GM23338 (cell line): ENCODE data around the gene AQP6. TPM values are rescaled to one million over a fixed set of nuclear protein-coding genes. Genes with fewer than 3 reads are reported as not detected.

ENCODE experiments used
- ATAC-seq: fragments of 200-7000 bp; cut with Tn5 transposase; 3 replicates; pipeline ENCODE4 v1.9.1; 2020
- DNase-seq: peaks from one replicate; pipeline ENCODE4 v3.0.0-alpha.2; 2015; ENCODE audit warnings: low spot score
- H2AFZ ChIP-seq: fragments of 200-600 bp; sonication (generic); 2 replicates; pipeline ENCODE4 v1.8.0; 2016; ENCODE audit warnings: antibody characterized with exemption, mild to moderate bottlenecking, moderate library complexity
- H3F3A ChIP-seq: fragments of 200-600 bp; sonication (generic); replicated peaks from 2 replicates; pipeline ENCODE4 v1.8.0; 2017; ENCODE audit warnings: antibody characterized with exemption, mixed run types, low read depth
- H3K27ac ChIP-seq: fragments of 200-600 bp; sonication (generic); 2 replicates; pipeline ENCODE4 v1.6.1; 2016; ENCODE audit warnings: low read depth
- H3K27me3 ChIP-seq: fragments of 200-600 bp; sonication (generic); 2 replicates; pipeline ENCODE4 v1.8.0; 2016; ENCODE audit warnings: mild to moderate bottlenecking, mixed run types, moderate library complexity; ENCODE audit not compliant: insufficient read depth
- H3K36me3 ChIP-seq: fragments of 200-600 bp; sonication (generic); 2 replicates; pipeline ENCODE4 v1.8.0; 2016; ENCODE audit warnings: mild to moderate bottlenecking; ENCODE audit not compliant: insufficient read depth
- H3K4me1 ChIP-seq: fragments of 200-600 bp; sonication (generic); 2 replicates; pipeline ENCODE4 v1.8.0; 2016; ENCODE audit warnings: mild to moderate bottlenecking, moderate library complexity; ENCODE audit not compliant: insufficient read depth
- H3K4me2 ChIP-seq: fragments of 200-600 bp; sonication (generic); 2 replicates; pipeline ENCODE4 v1.7.1; 2017; ENCODE audit warnings: mixed run types
- H3K4me3 ChIP-seq: fragments of 200-600 bp; sonication (generic); 2 replicates; pipeline ENCODE4 v1.6.1; 2016; ENCODE audit warnings: mixed run types
- H3K79me2 ChIP-seq: fragments of 200-600 bp; sonication (generic); replicated peaks from 2 replicates; pipeline ENCODE4 v1.8.0; 2017; ENCODE audit warnings: mild to moderate bottlenecking; ENCODE audit not compliant: insufficient read depth
- H3K9me2 ChIP-seq: fragments of 200-600 bp; sonication (generic); 2 replicates; pipeline ENCODE4 v1.8.0; 2017; ENCODE audit not compliant: insufficient read depth
- H4K20me1 ChIP-seq: fragments of 200-600 bp; sonication (generic); replicated peaks from 2 replicates; pipeline ENCODE4 v1.8.0; 2017; ENCODE audit warnings: mild to moderate bottlenecking; ENCODE audit not compliant: insufficient read depth
- H3K27ac Mint-ChIP-seq: 2 replicates; pipeline ENCODE4 v1.8.0; 2020; ENCODE audit warnings: inconsistent platforms, mild to moderate bottlenecking, moderate library complexity, mixed read lengths
- H3K27me3 Mint-ChIP-seq: 3 replicates; pipeline ENCODE4 v1.8.0; 2022; ENCODE audit warnings: low read depth, mild to moderate bottlenecking, moderate library complexity, mixed read lengths, inconsistent platforms; ENCODE audit not compliant: insufficient read depth, poor library complexity
- H3K36me3 Mint-ChIP-seq: 3 replicates; pipeline ENCODE4 v1.8.0; 2021; ENCODE audit warnings: low read depth, mild to moderate bottlenecking, inconsistent platforms, moderate library complexity, mixed read lengths
- H3K4me1 Mint-ChIP-seq: 3 replicates; pipeline ENCODE4 v1.8.0; 2020; ENCODE audit warnings: mild to moderate bottlenecking, inconsistent platforms, mixed read lengths
- H3K4me3 Mint-ChIP-seq: 3 replicates; pipeline ENCODE4 v1.8.0; 2021; ENCODE audit warnings: moderate library complexity, mild to moderate bottlenecking, inconsistent platforms, mixed read lengths
- H3K9me3 Mint-ChIP-seq: 3 replicates; pipeline ENCODE4 v1.8.0; 2020; ENCODE audit warnings: moderate library complexity, mild to moderate bottlenecking, inconsistent platforms, mixed read lengths
- CREB1 ChIP-seq: fragments of 250-450 bp; sonication (Bioruptor Pico); IDR thresholded peaks from 2 replicates; pipeline ENCODE4 v1.5.0; 2020; ENCODE audit warnings: low read depth, mild to moderate bottlenecking, moderate library complexity
- EZH2 ChIP-seq: fragments of 200-600 bp; sonication (generic); IDR thresholded peaks from one replicate; pipeline ENCODE4 v1.8.0; 2017; ENCODE audit warnings: antibody characterized with exemption, mild to moderate bottlenecking, low read depth; ENCODE audit not compliant: unreplicated experiment
- EZH2phosphoT487 ChIP-seq: fragments of 200-600 bp; sonication (generic); IDR thresholded peaks from one replicate; pipeline ENCODE4 v1.8.1; 2018; ENCODE audit warnings: antibody characterized with exemption; ENCODE audit not compliant: unreplicated experiment
- JUNB ChIP-seq: IDR thresholded peaks from one replicate; pipeline ENCODE4 v1.6.1; 2016; ENCODE audit warnings: antibody characterized with exemption; ENCODE audit not compliant: unreplicated experiment
- NANOG ChIP-seq: IDR thresholded peaks from 2 replicates; pipeline ENCODE4 v1.6.1; 2016; ENCODE audit warnings: antibody characterized with exemption, borderline replicate concordance
- POLR2AphosphoS5 ChIP-seq: IDR thresholded peaks from 2 replicates; pipeline ENCODE4 v1.6.1; 2016; ENCODE audit warnings: antibody characterized with exemption, low read depth
- STAT1 ChIP-seq: IDR thresholded peaks from one replicate; pipeline ENCODE4 v1.6.1; 2016; ENCODE audit warnings: antibody characterized with exemption; ENCODE audit not compliant: unreplicated experiment
- ZNF114 ChIP-seq: fragments of 250-450 bp; sonication (Bioruptor Pico); IDR thresholded peaks from 2 replicates; pipeline ENCODE4 v1.5.0; 2020; ENCODE audit warnings: mild to moderate bottlenecking, moderate library complexity
- ZNF331 ChIP-seq: fragments of 250-450 bp; sonication (Bioruptor Pico); IDR thresholded peaks from 2 replicates; pipeline ENCODE4 v1.5.0; 2020; ENCODE audit warnings: low read depth, mild to moderate bottlenecking, moderate library complexity
- polyA plus RNA-seq: library from polyadenylated mRNA; unstranded; fragments of >200 nt; fragmentation: Nextera tagmentation; extraction: Ambion mirVana; gene quantifications from 2 replicates; pipeline ENCODE4 v1.2.1, GENCODE V29; 2016
- total RNA-seq: library from RNA; depleted of rRNA; stranded (reverse); fragments of >200 nt; shearing (Covaris generic); gene quantifications from 2 replicates; pipeline ENCODE4 v1.2.3, GENCODE V29; 2014
- TF ChIP-seq, protein P1 (sequence below): IDR thresholded peaks from 2 replicates; pipeline ENCODE4 v1.6.1; 2016; ENCODE audit warnings: antibody characterized with exemption
- TF ChIP-seq, protein P2 (sequence below), 2 experiments: fragments of 200-600 bp in 1 of 2; sonication (generic) in 1 of 2; conservative IDR thresholded peaks; 2 replicates each; pipeline versions ENCODE4 v1.5.1 to v1.6.1; 2016 to 2017; ENCODE audit warnings: antibody characterized with exemption in 2 of 2, low read depth in 2 of 2, mild to moderate bottlenecking in 2 of 2, moderate library complexity in 1 of 2
- TF ChIP-seq, protein P3 (sequence below): fragments of 250-450 bp; sonication (Bioruptor Pico); IDR thresholded peaks from 2 replicates; pipeline ENCODE4 v1.5.0; 2020; ENCODE audit warnings: mild to moderate bottlenecking, moderate library complexity

Gene AQP6
- total and polyA plus RNA-seq, 2 experiments from 2014 or later: 0.08 TPM; not detected in 1

DNA sequence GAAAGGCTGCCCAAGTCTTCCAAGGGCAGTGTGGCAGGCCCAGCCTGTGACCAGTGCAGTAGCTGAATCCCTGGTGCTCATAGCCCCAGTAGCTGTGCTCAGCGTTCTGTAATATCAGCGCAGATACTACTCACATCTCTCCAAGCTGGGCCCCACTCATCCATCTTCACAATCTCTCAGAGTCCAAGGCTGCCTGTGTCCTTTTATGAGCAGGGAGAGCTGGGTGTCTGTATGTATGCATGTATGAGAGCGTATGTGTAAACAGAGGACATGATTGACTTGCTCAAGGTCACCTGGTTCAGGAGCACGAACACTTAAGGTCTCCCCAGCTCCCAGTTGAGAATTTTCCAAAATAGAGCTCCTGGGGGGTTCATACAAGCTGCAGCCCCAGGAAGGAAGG, 5.4 kb downstream of the AQP6 start:
- Histone ChIP-seq H3K9me2 (no peaks in the 10 kb centered on the region), H3K27me3 (no peaks in the 10 kb centered on the region), H2AFZ (no peak overlapping the region), H3K27ac (no peak overlapping the region), H3K79me2 (no peaks in the 10 kb centered on the region), H3K4me2 (no peak overlapping the region), H3F3A (no peaks in the 10 kb centered on the region), H3K36me3 (no peaks in the 10 kb centered on the region), H3K4me1 (peaks cover 13% of the 10 kb centered on the region), H4K20me1 (no peaks in the 10 kb centered on the region), H3K4me3 (no peak overlapping the region)
- Mint-ChIP-seq H3K4me3 (no peak overlapping the region), H3K27me3 (peaks cover 11% of the 10 kb centered on the region), H3K9me3 (no peaks in the 10 kb centered on the region), H3K36me3 (no peaks in the 10 kb centered on the region), H3K27ac (no peak overlapping the region), H3K4me1 (peaks cover 30% of the 10 kb centered on the region)
- no peak for DNase-seq
- TF ChIP-seq ZNF331 (CRISPR knock-in tag) (no peak), NANOG (no peak), POLR2AphosphoS5 (no peak), CREB1 (CRISPR knock-in tag) (no peak), EZH2phosphoT487 (no peak), JUNB (no peak), STAT1 (no peak), EZH2 (no peak), ZNF114 (CRISPR knock-in tag) (no peak)
- TF ChIP-seq, protein P1, sequence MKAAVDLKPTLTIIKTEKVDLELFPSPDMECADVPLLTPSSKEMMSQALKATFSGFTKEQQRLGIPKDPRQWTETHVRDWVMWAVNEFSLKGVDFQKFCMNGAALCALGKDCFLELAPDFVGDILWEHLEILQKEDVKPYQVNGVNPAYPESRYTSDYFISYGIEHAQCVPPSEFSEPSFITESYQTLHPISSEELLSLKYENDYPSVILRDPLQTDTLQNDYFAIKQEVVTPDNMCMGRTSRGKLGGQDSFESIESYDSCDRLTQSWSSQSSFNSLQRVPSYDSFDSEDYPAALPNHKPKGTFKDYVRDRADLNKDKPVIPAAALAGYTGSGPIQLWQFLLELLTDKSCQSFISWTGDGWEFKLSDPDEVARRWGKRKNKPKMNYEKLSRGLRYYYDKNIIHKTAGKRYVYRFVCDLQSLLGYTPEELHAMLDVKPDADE: no peak
- TF ChIP-seq, protein P2, sequence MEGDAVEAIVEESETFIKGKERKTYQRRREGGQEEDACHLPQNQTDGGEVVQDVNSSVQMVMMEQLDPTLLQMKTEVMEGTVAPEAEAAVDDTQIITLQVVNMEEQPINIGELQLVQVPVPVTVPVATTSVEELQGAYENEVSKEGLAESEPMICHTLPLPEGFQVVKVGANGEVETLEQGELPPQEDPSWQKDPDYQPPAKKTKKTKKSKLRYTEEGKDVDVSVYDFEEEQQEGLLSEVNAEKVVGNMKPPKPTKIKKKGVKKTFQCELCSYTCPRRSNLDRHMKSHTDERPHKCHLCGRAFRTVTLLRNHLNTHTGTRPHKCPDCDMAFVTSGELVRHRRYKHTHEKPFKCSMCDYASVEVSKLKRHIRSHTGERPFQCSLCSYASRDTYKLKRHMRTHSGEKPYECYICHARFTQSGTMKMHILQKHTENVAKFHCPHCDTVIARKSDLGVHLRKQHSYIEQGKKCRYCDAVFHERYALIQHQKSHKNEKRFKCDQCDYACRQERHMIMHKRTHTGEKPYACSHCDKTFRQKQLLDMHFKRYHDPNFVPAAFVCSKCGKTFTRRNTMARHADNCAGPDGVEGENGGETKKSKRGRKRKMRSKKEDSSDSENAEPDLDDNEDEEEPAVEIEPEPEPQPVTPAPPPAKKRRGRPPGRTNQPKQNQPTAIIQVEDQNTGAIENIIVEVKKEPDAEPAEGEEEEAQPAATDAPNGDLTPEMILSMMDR (conservative IDR thresholded peaks at IDR 0.05; ENCODE audit: low read depth in 2 of 2): no peak
- TF ChIP-seq, protein P3, sequence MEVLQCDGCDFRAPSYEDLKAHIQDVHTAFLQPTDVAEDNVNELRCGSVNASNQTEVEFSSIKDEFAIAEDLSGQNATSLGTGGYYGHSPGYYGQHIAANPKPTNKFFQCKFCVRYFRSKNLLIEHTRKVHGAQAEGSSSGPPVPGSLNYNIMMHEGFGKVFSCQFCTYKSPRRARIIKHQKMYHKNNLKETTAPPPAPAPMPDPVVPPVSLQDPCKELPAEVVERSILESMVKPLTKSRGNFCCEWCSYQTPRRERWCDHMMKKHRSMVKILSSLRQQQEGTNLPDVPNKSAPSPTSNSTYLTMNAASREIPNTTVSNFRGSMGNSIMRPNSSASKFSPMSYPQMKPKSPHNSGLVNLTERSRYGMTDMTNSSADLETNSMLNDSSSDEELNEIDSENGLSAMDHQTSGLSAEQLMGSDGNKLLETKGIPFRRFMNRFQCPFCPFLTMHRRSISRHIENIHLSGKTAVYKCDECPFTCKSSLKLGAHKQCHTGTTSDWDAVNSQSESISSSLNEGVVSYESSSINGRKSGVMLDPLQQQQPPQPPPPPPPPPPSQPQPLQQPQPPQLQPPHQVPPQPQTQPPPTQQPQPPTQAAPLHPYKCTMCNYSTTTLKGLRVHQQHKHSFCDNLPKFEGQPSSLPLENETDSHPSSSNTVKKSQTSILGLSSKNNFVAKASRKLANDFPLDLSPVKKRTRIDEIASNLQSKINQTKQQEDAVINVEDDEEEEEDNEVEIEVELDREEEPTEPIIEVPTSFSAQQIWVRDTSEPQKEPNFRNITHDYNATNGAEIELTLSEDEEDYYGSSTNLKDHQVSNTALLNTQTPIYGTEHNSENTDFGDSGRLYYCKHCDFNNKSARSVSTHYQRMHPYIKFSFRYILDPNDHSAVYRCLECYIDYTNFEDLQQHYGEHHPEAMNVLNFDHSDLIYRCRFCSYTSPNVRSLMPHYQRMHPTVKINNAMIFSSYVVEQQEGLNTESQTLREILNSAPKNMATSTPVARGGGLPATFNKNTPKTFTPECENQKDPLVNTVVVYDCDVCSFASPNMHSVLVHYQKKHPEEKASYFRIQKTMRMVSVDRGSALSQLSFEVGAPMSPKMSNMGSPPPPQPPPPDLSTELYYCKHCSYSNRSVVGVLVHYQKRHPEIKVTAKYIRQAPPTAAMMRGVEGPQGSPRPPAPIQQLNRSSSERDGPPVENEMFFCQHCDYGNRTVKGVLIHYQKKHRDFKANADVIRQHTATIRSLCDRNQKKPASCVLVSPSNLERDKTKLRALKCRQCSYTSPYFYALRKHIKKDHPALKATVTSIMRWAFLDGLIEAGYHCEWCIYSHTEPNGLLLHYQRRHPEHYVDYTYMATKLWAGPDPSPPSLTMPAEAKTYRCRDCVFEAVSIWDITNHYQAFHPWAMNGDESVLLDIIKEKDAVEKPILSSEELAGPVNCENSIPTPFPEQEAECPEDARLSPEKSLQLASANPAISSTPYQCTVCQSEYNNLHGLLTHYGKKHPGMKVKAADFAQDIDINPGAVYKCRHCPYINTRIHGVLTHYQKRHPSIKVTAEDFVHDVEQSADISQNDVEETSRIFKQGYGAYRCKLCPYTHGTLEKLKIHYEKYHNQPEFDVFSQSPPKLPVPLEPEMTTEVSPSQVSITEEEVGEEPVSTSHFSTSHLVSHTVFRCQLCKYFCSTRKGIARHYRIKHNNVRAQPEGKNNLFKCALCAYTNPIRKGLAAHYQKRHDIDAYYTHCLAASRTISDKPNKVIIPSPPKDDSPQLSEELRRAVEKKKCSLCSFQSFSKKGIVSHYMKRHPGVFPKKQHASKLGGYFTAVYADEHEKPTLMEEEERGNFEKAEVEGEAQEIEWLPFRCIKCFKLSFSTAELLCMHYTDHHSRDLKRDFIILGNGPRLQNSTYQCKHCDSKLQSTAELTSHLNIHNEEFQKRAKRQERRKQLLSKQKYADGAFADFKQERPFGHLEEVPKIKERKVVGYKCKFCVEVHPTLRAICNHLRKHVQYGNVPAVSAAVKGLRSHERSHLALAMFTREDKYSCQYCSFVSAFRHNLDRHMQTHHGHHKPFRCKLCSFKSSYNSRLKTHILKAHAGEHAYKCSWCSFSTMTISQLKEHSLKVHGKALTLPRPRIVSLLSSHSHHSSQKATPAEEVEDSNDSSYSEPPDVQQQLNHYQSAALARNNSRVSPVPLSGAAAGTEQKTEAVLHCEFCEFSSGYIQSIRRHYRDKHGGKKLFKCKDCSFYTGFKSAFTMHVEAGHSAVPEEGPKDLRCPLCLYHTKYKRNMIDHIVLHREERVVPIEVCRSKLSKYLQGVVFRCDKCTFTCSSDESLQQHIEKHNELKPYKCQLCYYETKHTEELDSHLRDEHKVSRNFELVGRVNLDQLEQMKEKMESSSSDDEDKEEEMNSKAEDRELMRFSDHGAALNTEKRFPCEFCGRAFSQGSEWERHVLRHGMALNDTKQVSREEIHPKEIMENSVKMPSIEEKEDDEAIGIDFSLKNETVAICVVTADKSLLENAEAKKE: no peak
- ATAC-seq: no peak
